Stimulated activated CD8-positive, alpha-beta memory T cell treated with anti-CD3 and anti-CD28 coated beads, Interleukin-7, amount 100 ng/mL, for 24 hours (primary cell): Measurements from ENCODE around the gene IL3.
"Not testable (repeated sequence)": the region's sequence is repeated elsewhere in the genome, so short reads cannot be mapped to it uniquely, and the experiment has no call there.

Experiments
- DNase-seq: peaks from one replicate; pipeline ENCODE4 v3.0.0-alpha.2; 2020; ENCODE audit warnings: low read depth

The IL3 gene

DNA sequence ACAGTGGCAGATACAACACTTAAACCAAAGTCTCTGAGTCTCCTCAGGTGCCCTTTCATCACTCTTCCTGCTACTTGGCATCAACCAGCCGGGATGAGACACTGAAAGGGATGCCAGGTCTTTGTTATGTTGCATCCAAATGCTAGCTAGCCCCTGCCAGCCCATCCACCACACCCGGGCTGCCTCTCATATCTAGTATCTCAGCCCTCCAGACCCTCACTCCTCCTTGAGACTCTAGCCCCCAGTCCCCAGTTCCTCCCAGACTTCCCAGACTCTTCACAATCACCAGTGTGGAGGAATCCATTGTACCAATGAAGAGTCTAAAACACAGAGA is 34.6 kb downstream of the IL3 start:
- no peak for DNase-seq

DNA sequence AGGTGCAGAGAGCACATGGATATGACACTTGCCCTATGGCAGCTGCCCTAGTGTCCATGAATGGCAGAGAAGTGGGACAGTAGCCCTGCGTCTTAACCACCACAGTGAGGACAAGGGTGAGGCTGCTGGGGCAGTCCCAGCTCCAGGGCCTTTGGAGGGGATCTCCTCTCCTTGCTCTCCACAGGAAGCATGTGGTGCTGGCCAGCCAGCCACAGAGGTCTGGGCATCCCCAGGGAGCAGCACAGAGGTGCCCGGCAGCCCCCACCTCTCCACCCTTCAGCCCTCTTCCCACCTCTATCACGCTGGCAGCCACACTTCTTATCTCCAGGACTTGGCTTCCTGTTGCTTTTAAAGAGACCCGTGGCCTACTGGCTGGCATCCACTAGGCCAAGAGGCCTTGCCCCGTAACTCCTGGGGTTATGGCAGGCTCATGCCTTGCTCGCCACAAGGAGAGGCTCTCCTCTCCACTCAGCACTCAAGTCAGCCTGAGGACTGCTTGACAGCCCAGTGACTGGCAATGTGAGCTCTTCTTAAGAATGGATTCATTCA is 35.0 kb downstream of the IL3 start:
- no peak for DNase-seq

DNA sequence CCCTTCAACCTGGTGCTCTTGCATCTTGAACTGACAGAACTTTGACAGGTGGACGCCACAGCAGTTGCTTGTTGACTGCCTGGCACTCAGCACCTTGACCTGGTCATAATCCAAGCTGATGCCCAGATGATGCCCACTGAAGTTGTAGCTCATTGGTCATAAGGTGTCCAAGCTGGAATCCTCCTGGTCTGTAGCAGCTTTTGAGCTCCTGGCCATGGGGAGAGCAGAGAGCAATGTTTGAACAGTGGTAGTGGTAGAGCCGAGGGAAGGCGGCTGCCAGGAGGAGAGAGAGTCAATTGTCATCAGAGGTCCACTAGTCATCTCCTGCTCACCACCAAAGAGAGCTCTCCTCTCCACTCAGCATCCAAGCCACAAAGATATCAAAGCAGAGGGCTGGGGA is 36.4 kb downstream of the IL3 start:
- no peak for DNase-seq

DNA sequence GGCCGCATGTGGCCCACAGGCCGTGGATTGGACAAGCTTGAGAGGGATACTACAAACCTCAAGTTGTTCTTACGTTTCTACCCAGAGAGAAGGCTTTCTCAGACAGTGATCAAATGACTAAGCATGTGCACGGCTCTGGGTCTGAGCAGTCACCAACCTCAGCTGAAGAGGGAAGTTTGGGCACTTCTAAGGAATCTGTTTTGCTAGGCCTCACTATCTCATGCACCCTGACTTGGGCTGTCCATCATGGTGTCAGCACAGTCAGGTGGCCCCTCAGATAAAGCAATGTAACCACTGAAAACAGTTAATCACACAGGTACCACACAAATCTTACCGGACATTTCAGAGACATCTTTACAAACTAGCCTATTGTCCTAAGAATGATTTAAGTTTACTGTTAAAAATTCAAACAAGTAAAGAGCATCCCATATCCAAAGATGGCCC is 37.7 kb downstream of the IL3 start:
- no peak for DNase-seq

DNA sequence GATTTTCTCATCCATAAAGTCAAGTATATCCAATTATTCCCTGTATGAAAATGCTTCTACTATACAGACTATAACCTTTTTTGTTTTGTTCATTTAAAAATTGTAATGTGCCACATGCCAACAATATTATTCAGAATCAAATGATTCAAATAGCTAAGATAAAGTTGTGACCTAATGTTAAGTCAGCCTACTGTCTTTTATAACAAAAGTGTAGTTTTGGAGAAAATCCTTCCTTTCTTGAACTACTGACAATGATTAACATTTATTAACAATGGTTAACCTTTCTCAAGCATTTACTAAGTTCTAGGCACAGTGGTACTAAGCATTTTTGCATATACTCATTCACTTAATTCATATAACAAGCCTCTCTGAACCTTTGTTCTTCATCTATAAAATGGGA is 38.2 kb downstream of the IL3 start:
- no peak for DNase-seq

DNA sequence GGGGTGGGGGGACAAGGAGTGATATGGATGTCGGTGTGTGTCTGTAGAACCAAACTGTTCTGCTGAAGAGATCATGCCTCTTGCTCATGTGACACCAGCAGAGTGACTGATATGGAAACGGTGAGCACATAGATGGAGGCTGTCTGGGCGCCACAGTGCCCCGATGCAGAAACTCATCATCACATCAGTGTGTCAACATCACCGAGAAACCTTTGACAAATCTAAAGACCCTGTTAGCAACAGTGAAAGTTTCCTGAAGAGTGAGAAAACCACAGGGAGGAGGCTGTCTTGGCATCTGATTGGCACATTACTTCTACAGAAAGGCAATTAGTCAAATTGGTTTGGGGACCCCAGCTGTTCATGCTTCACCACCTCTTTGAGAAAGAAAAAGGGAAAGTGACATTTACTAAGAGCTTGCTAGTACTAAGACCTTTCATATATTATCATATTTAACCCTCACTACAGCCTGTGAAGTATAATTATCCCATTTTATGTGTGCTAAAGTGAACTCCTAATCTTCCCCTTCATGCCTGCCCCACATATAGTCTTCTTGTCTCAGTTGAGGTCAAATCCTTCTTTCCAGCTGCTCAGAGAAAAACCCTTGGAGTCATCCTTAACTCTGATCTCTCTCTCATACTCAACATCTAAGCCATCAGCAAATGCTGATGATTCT is 38.8 kb downstream of the IL3 start:
- DNase-seq = no peak

DNA sequence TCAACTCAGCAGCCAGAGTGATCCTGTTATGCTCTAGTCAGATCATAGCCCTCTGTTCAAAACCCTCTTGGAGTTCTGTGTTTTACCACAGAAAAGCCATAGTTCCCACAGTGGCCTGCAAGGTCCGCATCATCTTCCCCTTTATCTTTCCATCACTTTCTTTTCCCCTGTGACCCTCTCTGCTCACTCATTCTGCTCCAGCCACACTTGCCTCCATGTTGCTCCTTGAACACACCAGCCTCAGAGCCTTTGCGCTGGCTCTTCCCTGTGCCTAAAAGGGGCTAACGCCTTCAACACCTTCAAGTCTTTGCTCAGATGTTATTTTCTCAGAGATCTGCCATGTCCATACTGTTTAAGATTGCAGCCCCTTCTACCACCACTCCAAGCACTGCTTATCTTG is 39.5 kb downstream of the IL3 start:
- no peak for DNase-seq

DNA sequence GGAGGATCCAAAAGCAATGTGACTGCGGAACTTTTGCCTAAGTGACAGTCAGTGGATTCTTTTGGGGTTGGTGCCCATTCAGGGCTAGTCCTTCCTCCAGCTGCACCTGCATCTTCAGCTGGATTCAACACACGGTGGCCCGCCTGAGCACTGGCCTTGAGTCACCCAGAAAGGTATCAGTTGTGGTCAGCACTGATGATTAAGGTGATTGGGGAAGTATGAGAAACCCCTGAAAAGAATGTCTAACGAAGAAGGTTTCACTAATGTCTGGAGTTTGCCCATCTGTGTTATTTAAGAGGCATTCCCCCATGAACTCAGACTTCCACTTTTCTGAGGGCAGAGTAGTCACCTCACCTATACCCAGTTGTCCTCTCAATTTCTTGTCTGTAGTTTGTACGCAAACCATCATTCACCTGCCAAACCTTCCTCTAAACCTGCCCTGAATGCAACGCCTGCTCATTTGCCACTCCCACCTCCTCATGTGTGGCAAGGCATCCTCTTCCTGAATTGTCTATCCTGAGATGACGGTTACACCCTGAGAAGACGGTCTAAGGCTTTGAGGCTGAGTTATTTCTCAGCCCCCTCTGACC is 40.3 kb downstream of the IL3 start:
- DNase-seq = no peak

DNA sequence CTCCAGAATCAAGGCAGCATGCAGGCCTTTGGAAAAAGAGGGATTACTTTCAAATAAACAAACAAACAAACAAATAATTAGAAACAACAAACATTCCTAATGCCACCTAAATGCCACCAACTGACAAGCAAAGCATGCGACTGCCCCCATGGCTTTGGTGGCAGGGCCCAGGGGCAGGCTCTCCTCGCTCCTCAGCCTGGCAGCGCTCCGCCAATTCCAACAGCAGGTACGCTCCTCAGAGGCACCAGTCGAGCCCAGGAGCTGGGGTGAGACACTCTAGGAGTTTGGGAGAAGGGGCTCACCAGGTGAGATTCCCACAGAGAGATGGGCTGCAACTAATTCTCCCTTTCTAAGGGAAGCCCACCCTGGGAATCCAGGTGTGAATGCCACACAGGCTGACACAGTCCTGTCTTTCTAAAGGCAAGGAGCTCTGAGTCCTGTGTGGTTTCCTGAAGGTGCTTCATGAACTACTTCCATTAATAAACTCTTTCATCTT is 41.0 kb downstream of the IL3 start:
- DNase-seq = no peak

DNA sequence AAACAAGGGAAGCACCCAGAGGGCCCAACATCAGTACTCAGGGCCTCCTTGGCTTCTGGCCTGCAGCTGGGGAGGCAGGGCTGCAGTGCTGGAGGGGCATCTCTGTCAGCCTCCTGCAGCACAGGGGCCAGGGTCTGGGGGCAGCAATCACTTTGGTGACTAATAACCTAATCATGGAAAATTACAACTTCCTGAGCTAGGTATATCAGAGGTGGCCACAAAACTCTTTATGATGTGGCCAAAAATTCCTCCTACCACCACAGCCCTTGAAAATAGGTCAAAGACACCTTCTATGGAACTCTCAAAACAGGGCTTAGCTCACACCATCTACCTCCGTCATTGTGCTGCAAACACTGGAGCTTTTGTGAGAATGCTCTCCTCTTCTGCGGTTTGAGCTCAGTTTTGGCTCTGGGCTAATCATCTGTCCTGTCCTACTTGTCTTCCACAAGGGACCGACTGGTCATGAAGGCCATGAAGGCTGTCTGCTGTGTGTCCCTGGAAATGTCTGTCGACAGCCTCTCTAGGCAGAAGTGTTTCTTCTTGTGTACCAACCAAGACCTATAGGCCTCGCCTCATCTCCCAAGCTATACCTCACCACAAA is 41.7 kb downstream of the IL3 start:
- no peak for DNase-seq

DNA sequence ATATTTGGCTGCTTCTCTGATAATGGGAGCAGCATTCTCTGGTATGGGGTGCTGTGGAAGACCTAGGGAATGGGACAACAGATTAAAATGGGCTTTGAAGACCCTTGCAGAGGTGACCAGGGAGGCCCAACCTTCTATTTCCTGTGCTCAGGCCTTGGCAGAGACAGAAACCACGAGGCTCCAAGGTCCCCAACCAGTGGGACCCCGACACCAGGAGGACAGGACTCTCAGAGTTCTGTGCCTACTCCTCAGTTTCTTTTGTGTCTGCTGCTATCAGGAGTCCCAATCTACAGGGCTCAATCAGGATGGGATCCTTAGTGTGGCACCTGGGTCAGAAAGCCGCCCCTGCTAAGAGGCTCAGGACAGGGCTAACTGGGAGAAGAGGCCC is 42.5 kb downstream of the IL3 start:
- DNase-seq = no peak

DNA sequence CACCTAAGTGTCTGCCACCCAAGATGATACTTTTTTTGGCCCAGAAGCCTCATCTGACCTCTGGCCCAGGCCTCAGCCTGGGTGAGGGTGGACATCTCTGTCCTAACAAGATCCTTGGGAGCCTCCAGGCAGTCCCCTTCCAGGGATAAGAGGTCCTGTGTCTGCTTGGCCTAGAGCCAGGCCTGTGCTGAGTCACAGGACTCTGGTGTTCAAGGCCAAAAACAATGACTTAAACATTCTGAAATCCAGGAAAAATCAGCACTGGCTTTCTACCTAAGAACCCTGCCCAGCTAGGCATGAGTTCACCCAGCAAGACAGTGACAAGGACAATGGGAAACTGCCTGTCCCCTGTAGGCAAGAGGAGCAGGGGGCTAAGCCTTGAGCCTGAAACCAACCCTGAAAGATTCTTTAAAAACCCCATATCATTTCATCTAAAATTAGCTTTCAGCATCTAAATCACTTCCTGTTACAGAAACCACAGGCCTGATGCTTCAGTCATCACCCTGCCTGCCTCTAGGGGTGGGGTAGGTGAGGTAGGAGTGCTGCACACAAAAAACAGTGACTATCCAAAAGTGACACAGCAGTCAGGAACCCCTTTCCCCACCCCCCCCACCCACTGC is 43.0 kb downstream of the IL3 start:
- DNase-seq = no peak

DNA sequence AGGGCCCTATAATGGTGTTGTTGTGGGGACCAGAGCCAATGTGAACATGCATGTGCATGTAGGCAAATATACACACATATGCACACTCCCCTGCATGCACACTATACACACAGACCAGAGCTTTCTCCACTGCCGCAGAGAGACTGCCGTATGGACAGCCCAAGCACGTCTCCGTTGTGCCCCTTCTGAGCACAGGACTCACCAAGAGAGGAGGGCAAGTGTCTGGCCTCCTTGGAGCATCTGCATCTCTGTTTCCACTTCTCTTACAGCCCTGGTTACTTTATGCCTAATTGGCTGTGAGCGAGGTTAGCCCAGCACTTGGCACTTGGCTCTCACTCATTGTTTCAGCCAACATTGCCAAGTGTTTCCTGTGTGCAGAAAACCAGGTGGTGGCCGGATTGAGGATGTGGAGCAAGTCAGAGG is 43.5 kb downstream of the IL3 start:
- no peak for DNase-seq

DNA sequence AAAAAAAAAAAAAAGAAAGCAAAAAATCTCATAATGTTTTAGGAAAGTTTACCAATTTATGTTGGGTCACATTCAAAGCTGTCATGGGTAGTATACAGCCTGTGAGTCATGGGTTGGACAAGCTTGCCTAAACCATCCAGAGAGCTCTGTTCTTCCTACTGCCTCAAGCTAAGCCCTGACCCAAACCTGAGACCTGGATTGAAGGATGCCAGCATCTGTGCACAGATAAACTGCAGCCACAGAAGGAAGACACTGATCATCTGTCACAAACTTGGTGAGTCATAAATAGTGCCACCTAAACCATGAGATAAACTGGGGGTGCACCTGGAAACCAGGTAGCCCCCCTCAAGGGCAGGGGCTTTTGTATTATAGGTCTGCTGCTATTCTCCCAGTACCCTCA is 44.1 kb downstream of the IL3 start:
- no peak for DNase-seq

DNA sequence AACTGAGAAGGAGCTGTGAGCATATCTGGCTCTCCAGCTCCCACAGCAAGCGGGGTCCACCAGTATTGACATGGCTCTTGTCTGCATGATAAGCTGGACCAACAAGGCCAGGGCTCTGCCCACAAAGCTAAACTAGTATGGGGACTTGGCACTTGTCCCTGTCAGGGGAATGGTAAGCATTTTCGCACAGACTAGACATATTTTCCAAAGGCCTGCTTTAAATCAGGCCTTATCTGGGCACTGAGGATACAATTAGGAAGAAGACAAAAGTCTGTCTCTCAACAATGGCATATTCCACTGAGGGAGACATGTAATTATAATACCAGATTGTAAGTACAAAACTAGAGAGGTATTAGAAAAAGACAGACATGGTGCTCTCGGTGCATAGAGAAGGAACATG is 45.2 kb downstream of the IL3 start:
- no peak for DNase-seq

DNA sequence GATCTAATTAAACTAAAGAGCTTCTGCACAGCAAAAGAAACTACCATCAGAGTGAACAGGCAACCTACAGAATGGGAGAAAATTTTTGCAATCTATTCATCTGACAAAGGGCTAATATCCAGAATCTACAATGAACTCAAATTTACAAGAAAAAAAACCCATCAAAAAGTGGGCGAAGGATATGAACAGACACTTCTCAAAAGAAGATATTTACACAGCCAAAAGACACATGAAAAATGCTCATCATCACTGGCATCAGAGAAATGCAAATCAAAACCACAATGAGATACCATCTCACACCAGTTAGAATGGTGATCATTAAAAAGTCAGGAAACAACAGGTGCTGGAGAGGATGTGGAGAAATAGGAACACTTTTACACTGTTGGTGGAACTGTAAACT is 48.0 kb downstream of the IL3 start:
- not testable (repeated sequence) for DNase-seq

DNA sequence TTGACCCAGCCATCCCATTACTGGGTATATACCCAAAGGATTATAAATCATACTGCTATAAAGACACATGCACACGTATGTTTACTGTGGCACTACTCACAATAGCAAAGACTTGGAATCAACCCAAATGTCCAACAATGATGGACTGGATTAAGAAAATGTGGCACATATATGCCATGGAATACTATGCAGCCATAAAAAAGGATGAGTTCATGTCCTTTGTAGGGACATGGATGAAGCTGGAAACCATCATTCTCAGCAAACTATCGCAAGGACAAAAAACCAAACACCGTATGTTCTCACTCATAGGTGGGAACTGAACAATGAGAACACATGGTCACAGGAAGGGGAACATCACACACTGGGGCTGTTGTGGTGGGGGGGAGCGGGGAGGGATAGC is 48.5 kb downstream of the IL3 start:
- not testable (repeated sequence) for DNase-seq

DNA sequence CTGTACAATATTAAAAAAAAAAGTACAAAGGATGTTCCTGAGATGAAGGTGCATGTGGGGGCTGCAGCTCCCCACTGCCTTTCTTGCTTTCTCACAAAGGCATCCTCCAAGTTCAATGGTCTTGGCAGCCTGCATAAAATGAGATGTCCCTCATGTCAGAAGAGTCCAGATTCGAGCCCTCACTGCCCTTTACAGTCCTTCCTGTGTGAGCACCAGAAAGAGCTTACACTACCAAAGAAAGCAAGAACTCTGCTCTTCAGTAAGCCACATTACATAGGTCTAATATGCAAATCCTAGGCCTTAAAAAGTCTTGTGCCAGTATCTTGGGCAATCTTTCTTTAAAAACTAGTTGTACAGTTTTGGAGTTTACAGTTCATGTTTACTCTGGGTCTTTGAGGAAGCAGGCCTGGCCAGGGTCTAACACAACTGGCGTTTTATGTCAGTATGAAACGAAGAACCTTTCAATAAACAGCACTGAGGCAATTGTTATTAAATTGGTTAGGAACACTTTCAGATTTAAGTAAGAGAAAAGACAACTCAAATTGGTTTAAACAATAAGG is 49.1 kb downstream of the IL3 start:
- no peak for DNase-seq

DNA sequence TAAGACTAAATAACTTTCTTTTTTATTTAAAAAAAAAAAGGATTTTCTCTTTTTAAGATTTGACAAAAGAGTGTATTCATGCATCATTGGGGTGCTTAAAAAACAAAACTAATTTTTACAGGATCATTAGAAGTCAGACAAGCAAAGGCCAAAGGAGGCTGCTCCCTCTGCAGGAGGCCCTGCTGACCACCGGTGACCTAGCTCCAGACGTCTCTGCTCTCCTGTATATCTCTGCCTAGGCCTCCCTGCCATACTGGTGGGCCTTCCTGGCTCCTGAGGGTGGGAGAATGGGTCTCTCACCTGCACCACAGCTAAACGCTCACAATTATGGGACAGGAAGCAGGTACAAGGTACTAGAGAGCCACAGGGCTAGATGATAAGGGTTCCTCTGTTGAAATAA is 49.7 kb downstream of the IL3 start:
- no peak for DNase-seq

DNA sequence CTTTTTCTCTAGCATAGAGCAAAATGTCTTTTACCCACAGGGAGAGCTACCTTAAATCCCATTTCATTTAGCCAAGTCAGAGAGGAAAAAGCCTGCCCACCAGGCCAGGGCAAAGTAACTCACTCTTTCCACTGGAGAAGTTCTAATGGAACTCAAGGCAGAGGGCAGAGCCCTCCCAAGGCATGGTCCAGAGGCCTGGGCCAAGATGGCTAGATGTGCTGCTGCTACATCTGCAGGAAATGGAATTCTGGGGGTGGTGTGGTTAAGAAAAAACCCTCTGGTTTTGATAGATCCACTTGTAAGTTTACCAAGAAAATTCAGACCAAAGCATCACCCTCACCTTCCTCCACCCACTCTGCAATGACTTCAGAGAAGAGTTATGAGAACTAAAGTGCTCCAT is 50.5 kb downstream of the IL3 start:
- no peak for DNase-seq

DNA sequence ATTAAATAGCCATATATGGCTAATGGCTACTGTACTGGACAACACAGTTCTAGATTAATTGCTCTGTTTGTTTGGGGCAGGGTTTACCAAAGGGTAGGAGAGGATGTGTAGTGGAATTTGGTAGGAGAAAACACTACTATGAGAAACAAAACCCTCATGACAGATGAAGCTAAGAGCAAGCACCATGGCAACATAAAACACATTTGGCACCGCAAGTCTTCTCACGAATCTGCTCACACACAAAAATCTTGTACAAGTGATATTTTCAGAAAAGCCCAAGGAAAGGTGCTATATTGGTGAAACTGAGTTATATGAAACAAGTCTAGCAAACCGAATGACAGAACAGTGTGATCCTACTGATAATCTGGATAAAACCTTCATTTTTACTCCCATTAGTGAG is 51.7 kb downstream of the IL3 start:
- no peak for DNase-seq
